B cell (primary cell): ENCODE data around the gene SHOC2. TPM values are rescaled to one million over a fixed set of nuclear protein-coding genes. Genes with fewer than 3 reads are reported as not detected.

ENCODE experiments used
- ATAC-seq: fragments of 200-7000 bp; cut with Tn5 transposase; one replicate; pipeline ENCODE4 v1.10.0; 2021; ENCODE audit warnings: low read depth, mild to moderate bottlenecking, moderate number of reproducible peaks, moderate library complexity
- CTCF ChIA-PET: fragments of 350-600 bp; sonication (Branson Sonifier 250); formaldehyde crosslinking; loops from one replicate; lab custom pipeline; 2021; ENCODE audit warnings: antibody characterized with exemption, inconsistent platforms; lab: Charles Lee
- POLR2A ChIA-PET: fragments of 350-600 bp; sonication (Branson Sonifier 250); formaldehyde crosslinking; loops from one replicate; lab custom pipeline; 2021; ENCODE audit warnings: antibody characterized with exemption; lab: Charles Lee
- DNase-seq: peaks from one replicate; pipeline ENCODE4 v3.0.0; 2013
- H2AFZ ChIP-seq: 2 replicates; pipeline ENCODE4 v1.6.1; 2012; ENCODE audit warnings: mild to moderate bottlenecking, low read depth, low read length; ENCODE audit not compliant: insufficient read depth, poor library complexity, severe bottlenecking
- H3K27ac ChIP-seq, 2 donors: 1 replicate in 1 of 2; 2 replicates in 1 of 2; pipeline ENCODE4 v1.5.1; 2012 to 2013; ENCODE audit warnings: low read length in 2 of 2, mild to moderate bottlenecking in 2 of 2, moderate library complexity in 1 of 2
- H3K27me3 ChIP-seq, 4 experiments: fragments of 200-600 bp in 1 of 4; sonication (generic) in 1 of 4; replicated peaks in 1 of 4; 1 replicate in 2 of 4; 2 replicates in 2 of 4; pipeline versions ENCODE4 v1.6.1 to v1.7.0; 2013 to 2016; ENCODE audit warnings: low read length in 3 of 4, mild to moderate bottlenecking in 2 of 4, mixed read lengths in 1 of 4, moderate library complexity in 1 of 4; ENCODE audit not compliant: insufficient read depth in 4 of 4, control insufficient read depth in 3 of 4; ENCODE audit errors: control extremely low read depth in 1 of 4
- H3K36me3 ChIP-seq, 2 experiments: replicated peaks in 1 of 2; 1 replicate in 1 of 2; 2 replicates in 1 of 2; pipeline versions ENCODE4 v1.6.1 to v1.7.1; 2013; ENCODE audit warnings: low read length in 1 of 2; ENCODE audit not compliant: insufficient read depth in 2 of 2, control insufficient read depth in 1 of 2; ENCODE audit errors: control extremely low read depth in 1 of 2, extremely low read depth in 1 of 2
- H3K4me1 ChIP-seq, 2 donors: fragments of 200-600 bp in 1 of 2; sonication (generic) in 1 of 2; 1 replicate in 1 of 2; 2 replicates in 1 of 2; pipeline versions ENCODE4 v1.5.1 to v1.6.1; 2013 to 2017; ENCODE audit warnings: low read length in 2 of 2; ENCODE audit not compliant: control insufficient read depth in 2 of 2, insufficient read depth in 2 of 2
- H3K4me2 ChIP-seq: replicated peaks from 2 replicates; pipeline ENCODE3; 2012; ENCODE audit warnings: mild to moderate bottlenecking, low read depth, low read length; ENCODE audit not compliant: poor library complexity, severe bottlenecking
- H3K4me3 ChIP-seq, 5 experiments: fragments of 200-600 bp in 1 of 5; sonication (generic) in 1 of 5; 1 replicate in 3 of 5; 2 replicates in 2 of 5; pipeline versions ENCODE4 v1.5.1 to v1.7.0; 2011 to 2016; ENCODE audit warnings: low read length in 4 of 5, mild to moderate bottlenecking in 4 of 5, low read depth in 2 of 5, control low read depth in 1 of 5, moderate library complexity in 1 of 5; ENCODE audit not compliant: insufficient read depth in 1 of 5; ENCODE audit errors: control extremely low read depth in 1 of 5, extremely low read depth in 1 of 5
- H3K79me2 ChIP-seq: fragments of 200-600 bp; sonication (generic); one replicate; pipeline ENCODE4 v1.6.0; 2016; ENCODE audit warnings: low read length; ENCODE audit not compliant: control insufficient read depth, insufficient read depth
- H3K9ac ChIP-seq: fragments of 200-600 bp; sonication (generic); 2 replicates; pipeline ENCODE4 v1.6.1; 2017; ENCODE audit warnings: mild to moderate bottlenecking, low read length, moderate library complexity
- H3K9me3 ChIP-seq, 3 donors: one replicate each; pipeline versions ENCODE4 v1.6.1 to v1.7.1; 2013; ENCODE audit warnings: low read length in 2 of 3; ENCODE audit not compliant: control insufficient read depth in 2 of 3, insufficient read depth in 1 of 3; ENCODE audit errors: control extremely low read depth in 1 of 3
- H4K20me1 ChIP-seq: 2 replicates; pipeline ENCODE4 v1.6.0; 2012; ENCODE audit warnings: mild to moderate bottlenecking, low read length; ENCODE audit not compliant: insufficient read depth, control insufficient read depth, poor library complexity, severe bottlenecking
- H3K27ac Mint-ChIP-seq: one replicate; pipeline ENCODE4 v1.8.0; 2021; ENCODE audit warnings: mixed read lengths
- H3K27me3 Mint-ChIP-seq: one replicate; pipeline ENCODE4 v1.8.0; 2021; ENCODE audit warnings: mixed read lengths
- H3K4me1 Mint-ChIP-seq: one replicate; pipeline ENCODE4 v1.8.0; 2021; ENCODE audit warnings: mixed read lengths
- H3K4me3 Mint-ChIP-seq: one replicate; pipeline ENCODE4 v1.8.0; 2021; ENCODE audit warnings: mixed read lengths
- H3K9me3 Mint-ChIP-seq: one replicate; pipeline ENCODE4 v1.8.0; 2022; ENCODE audit warnings: mixed read lengths; ENCODE audit not compliant: insufficient read depth
- CTCF ChIP-seq: fragments of 200-600 bp; IDR thresholded peaks from one replicate; pipeline ENCODE4 v1.8.0; 2022; ENCODE audit warnings: antibody characterized with exemption, mild to moderate bottlenecking
- EZH2 ChIP-seq: IDR thresholded peaks from 2 replicates; pipeline ENCODE4 v1.6.1; 2012; ENCODE audit warnings: borderline replicate concordance, low read depth, mild to moderate bottlenecking, moderate library complexity, low read length; ENCODE audit not compliant: insufficient read depth, poor library complexity, severe bottlenecking
- WGBS: methylation state at CpG from one replicate; pipeline ENCODE4 v1.1.5; 2013; ENCODE audit warnings: missing lambda C conversion rate; ENCODE audit not compliant: insufficient coverage; 5-methylcytosine and 5-hydroxymethylcytosine counted together
- intact Hi-C: fragments of 100-400 bp; cut with micrococcal nuclease; formaldehyde crosslinking; loops from one replicate; pipeline ENCODE4 v1.10.0; 2022
- polyA plus RNA-seq: library from polyadenylated mRNA; depleted of rRNA; stranded (reverse); fragments of >200 nt; gene quantifications from 2 replicates; pipeline ENCODE4 v1.2.3, GENCODE V29; 2012
- total RNA-seq, 2 donors: library from RNA; stranded (reverse); fragments of 120-200 nt in 1 of 2; gene quantifications; 1 replicate in 1 of 2; 2 replicates in 1 of 2; pipeline versions ENCODE4 v1.2.3 to v1.2.4, GENCODE V29; 2013 to 2022

The SHOC2 gene
- total and polyA plus RNA-seq, 2 donors (not counting 1 experiment from before 2014, with no cell fraction given): 13.3 to 116 TPM

- TF ChIP-seq EZH2 (no peak), CTCF (no peak)
- Histone ChIP-seq H3K4me2 (peak overlapping the region; percentile 4), H3K27me3 (no peaks in the 10 kb centered on the region), H3K36me3 (peaks cover 2 to 19% of the 10 kb centered on the region in 2 experiments), H3K79me2 (peaks cover 92% of the 10 kb centered on the region), H3K9me3 (no peaks in the 10 kb centered on the region), H3K9ac (no peak overlapping the region), H3K4me1 (peaks cover 0 to 35% of the 10 kb centered on the region in 2 donors), H4K20me1 (peaks cover 50% of the 10 kb centered on the region), H2AFZ (no peak overlapping the region), H3K27ac (peak overlapping the region in 1 of 2 donors; percentile 7), H3K4me3 (no peak overlapping the region)
- Mint-ChIP-seq H3K4me1 (peaks cover 68% of the 10 kb centered on the region), H3K27ac (no peak overlapping the region), H3K27me3 (no peaks in the 10 kb centered on the region), H3K4me3 (no peak overlapping the region), H3K9me3 (no peaks in the 10 kb centered on the region)
- WGBS: no CpG with 5 or more reads among the region's 3 CpGs
- ChIA-PET POLR2A (no interaction called here), CTCF (no interaction called here)
- DNase-seq: no peak
- intact Hi-C loops: no loop called here
- ATAC-seq: no peak
Measured at GRCh38 chr10:110967009-110967630, 47.7 kb downstream of the SHOC2 start.

GRCh38 chr10:110967645-110968044 is 48.2 kb downstream of the SHOC2 start:
- H3K4me1 ChIP-seq: peaks cover 2 to 35% of the 10 kb centered on the region in 2 donors
- CTCF ChIA-PET: no interaction called here
- no peaks in the 10 kb centered on the region for H3K27me3 Mint-ChIP-seq
- no peak overlapping the region for H3K27ac Mint-ChIP-seq
- ATAC-seq (no peak), DNase-seq (no peak)
- H3K36me3 ChIP-seq: peaks cover under 1 to 19% of the 10 kb centered on the region in 2 experiments
- no CpG with 5 or more reads among the region's 1 CpG for WGBS
- H3K79me2 ChIP-seq: peaks cover 92% of the 10 kb centered on the region
- no peak overlapping the region for H3K4me3 Mint-ChIP-seq
- H3K4me2 ChIP-seq: no peak overlapping the region
- TF ChIP-seq CTCF: no peak
- no peak for TF ChIP-seq EZH2
- no peak overlapping the region for H3K4me3 ChIP-seq
- H3K27ac ChIP-seq: peak overlapping the region in 1 of 2 donors; percentile 6
- H3K4me1 Mint-ChIP-seq: peaks cover 68% of the 10 kb centered on the region
- POLR2A ChIA-PET: no interaction called here
- H3K27me3 ChIP-seq: no peaks in the 10 kb centered on the region
- intact Hi-C loops: no loop called here
- no peak overlapping the region for H3K9ac ChIP-seq
- no peaks in the 10 kb centered on the region for H3K9me3 Mint-ChIP-seq
- H4K20me1 ChIP-seq: peaks cover 45% of the 10 kb centered on the region
- H3K9me3 ChIP-seq: no peaks in the 10 kb centered on the region
- no peak overlapping the region for H2AFZ ChIP-seq
